H4 (cell line): ENCODE results near the gene RHBDD3. TPM values are rescaled to one million over a fixed set of nuclear protein-coding genes. Genes with fewer than 3 reads are reported as not detected.
A peak's percentile ranks its signal among the peaks of the same experiment; 100 is the strongest.
"Not testable (repeated sequence)": the region's sequence is repeated elsewhere in the genome, so short reads cannot be mapped to it uniquely, and the experiment has no call there.

ENCODE experiments used
- DNase-seq: peaks from one replicate; pipeline ENCODE4 v3.0.0-alpha.2; 2015; ENCODE audit warnings: low spot score
- total RNA-seq: library from RNA; depleted of rRNA; stranded (reverse); fragments of >200 nt; shearing (Covaris generic); gene quantifications from 2 replicates; pipeline ENCODE4 v1.2.3, GENCODE V29; 2014

Gene RHBDD3
- total RNA-seq, 1 experiment from 2014 or later = 13.6 TPM

- no peak for DNase-seq
Observed at GRCh38 chr22:29251981-29252911, 15.5 kb downstream of the RHBDD3 start.

- DNase-seq = no peak
Observed at GRCh38 chr22:29251265-29251664, 16.5 kb downstream of the RHBDD3 start.

- DNase-seq = not testable (repeated sequence)
Observed at GRCh38 chr22:29247891-29248290, 19.9 kb downstream of the RHBDD3 start.

- peak; percentile 54 for DNase-seq
Observed at GRCh38 chr22:29245626-29246385, 22.0 kb downstream of the RHBDD3 start.

DNA sequence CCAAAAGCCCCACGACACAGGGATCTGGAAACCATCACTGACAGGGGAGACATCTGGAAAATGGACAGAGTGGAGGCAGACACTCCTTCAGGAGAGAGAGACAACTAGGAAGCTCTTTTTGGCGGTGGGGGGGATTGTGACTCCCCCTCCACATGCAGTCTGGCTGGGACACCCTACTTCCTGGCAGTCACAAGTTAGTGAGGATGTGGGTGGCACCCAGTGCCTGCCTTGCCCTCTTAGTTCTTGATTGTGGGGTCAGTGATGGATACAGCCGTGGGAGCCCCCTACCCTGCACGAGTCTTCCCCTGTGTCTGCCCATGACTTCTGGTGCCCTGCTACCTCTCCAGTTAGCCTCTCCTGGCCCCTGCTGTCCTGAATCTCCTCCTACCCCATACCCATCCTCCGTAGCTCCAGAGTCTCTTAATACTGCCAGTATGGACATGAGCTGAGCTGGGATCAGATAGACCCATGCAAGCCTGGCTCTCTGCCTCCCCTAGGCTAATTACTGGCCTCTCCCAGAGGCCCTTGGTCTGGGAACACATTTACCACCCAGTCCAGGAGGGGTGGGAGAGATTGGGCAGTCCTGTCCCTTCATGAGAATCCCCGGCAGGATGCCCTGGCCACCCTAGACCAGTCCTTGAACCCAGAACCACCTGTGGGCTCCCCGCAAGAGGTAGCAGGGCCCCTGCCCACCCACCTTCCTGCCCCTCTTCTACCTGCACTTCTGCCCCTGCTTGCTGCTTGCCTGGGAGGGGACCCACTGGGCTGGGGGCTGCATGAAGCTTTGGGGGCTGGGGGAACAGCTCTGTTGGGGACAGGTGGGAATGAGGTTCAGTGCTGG is 22.8 kb downstream of the RHBDD3 start:
- DNase-seq = no peak

- DNase-seq = no peak
Observed at GRCh38 chr22:29243874-29244446, 23.8 kb downstream of the RHBDD3 start.

DNA sequence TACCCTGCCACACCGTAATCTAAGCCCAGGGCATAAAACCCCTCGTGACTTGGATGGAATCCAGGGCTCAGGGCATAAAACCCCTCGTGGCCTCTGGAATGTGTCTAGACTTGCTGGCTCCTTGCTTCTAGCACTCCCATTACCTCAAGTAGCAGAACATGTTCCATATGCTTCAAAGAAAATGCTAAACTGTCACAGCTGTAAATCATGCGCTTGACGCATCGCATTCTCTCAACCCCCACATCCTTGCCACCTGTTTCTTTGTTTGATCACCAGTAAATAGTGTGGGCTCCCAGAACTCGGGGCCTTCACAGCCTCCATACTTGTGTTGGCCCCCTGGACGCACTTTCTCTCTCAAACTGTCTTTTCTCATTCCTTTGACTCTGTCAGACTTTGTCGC is 27.3 kb downstream of the RHBDD3 start:
- DNase-seq = not testable (repeated sequence)

DNA sequence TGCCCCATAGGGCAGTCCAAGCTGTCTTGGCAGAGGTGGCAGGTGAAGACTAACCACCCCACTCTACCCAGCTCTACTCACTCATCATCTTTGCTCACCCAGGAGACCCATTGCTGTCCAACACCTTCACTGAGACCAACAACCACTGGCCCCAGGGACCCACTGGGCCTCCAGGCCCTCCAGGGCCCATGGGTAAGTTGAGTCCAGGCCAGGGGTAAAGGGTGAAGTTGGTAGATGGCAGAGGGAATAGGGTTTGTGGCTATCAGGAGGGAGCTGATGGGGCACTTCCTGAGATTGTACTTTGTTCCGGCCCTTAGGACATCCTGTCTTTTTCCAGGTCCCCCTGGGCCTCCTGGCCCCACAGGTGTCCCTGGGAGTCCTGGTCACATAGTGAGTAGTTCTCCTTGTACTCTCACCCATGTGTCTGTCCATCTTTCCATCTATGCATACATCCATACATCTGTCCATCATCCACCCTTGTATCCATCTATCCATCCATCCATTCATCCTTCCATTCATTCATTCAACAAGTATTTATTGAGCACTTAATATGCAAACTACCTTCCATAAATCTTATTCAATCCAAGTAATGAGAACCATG is 34.4 kb downstream of the RHBDD3 start:
- DNase-seq = no peak

GRCh38 chr22:29231971-29232959 is 35.5 kb downstream of the RHBDD3 start:
- DNase-seq = no peak

GRCh38 chr22:29230972-29231875 is 36.6 kb downstream of the RHBDD3 start:
- DNase-seq = no peak

GRCh38 chr22:29226351-29226981 is 41.3 kb downstream of the RHBDD3 start:
- DNase-seq = no peak

GRCh38 chr22:29225422-29226090 is 42.2 kb downstream of the RHBDD3 start:
- DNase-seq = peak; percentile 14

GRCh38 chr22:29224859-29225410 is 42.8 kb downstream of the RHBDD3 start:
- DNase-seq = no peak

- no peak for DNase-seq
Observed at GRCh38 chr22:29224121-29224858, 43.5 kb downstream of the RHBDD3 start.

DNA sequence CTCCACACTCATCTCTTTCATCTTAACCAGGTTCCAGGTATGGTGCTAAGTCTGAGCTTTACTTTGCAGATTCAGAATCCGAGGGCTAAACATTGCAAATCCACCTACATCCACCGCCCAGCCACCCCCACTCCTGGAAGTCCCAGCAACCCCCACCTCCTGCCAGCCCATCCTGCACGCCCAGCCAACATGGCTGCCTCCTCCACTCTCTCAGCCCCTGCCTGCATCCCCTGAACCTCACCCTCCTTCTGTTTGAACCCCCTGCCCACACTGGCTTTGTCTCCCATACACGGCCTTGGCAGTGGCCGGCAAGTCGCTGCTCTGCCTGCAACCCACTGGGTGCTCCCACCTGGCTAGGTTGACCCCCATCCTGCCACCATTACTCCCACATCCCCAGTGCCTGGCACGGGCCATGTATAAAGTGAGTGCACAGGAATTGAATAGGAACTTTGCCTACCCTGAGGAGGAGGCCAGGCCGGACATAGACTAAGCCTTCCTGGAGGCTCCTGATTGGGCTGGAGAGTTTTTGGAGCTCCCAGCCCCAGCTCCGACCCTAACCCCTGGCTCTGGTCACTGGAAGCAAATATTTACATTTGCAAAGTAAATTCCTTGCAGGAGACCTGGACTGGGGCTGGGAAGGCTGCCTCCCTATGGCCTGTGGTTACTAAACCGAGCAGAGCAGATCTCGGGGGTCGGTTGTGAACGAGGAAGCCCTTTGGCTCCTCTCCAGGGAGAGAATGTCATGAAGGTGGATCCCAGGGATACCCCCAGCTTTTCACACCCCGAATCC is 47.7 kb downstream of the RHBDD3 start:
- DNase-seq = no peak

DNA sequence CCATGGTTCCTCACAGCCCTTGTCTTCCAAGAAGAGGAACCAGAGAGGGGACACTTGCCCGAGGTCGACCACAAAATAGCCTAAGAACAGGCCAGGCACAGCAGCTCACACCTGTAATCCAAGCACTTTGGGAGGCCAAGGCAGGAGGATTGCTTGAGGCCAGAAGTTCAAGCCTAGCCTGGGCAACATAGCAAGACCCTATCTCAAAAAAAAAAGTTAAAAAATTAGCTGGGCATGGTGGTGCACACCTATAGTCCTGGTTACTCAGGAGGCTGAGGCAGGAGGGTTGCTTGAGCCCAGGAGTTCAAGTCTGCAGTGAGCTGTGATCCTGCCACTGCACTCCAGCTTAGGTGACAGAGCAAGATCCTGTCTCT is 48.4 kb downstream of the RHBDD3 start:
- DNase-seq = not testable (repeated sequence)
